ENCODE data around the gene CYP2R1.
"Not testable (repeated sequence)": the region's sequence is repeated elsewhere in the genome, so short reads cannot be mapped to it uniquely, and the experiment has no call there.

CYP2R1 gene

DNA sequence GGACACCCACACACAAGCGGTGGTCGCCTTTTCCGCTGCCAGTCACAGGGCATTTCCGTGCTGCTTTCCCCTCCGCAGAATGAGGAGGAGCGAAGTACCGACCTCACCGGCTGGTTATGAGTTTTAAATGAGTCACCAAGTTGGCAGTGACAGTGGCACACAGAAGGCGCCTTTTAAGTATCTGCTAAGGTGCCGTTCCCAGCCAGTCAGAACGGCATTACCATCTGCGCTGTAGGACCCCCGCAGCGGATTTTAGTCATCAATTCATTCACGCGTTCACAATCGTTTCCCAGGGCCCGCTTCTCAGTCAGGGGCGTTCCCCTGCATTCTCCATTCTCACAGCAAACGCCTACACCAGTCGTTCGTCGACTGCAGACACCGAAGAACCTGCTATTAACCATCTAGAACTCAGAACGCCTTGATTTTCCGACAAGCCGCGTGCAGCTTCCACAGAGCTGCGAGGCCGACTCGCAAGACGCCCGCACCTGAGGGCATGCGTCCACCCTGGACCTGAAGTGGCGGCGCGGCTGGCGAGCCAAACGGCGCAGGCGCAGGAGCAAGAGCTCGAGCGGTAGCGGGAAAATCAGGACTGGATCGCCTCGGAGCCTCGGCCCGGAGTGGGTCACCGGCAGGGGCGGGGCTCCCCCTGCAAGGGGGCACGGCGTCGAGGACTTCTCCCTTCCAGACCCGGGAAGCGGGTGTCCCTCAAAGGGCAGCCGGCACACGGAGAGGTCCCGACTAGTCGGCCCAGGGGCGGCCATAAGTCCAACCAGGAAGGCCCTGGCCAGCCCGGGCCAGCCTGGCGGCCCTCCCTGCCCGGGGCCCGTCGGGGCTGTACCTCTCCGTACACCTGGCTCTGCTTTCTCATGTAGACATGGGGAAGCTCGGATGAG lies 642 bp downstream of the CYP2R1 start:
- peak; percentile 62 for DNase-seq (ENCODE audit: low spot score)

DNA sequence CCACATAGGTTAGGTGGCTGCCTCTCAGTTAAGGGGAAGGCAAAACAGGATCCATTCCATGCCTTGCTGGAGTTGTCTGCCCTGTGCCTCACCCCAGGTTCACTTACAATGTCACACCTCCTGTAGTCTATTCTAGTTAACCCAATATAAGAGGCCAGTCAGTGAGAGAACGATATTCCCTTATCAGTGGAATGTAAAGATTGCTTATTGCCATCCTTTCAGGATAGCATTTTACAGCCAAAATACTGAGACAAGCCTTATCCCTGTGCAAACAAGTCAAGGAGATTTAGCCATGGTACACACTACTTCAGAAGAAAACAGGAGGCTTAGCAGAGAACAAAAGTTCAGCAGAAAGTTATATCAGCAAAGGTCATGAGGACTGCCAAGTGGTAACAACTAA lies 5.5 kb downstream of the CYP2R1 start:
- DNase-seq (ENCODE audit: low spot score): peak; percentile 36

DNA sequence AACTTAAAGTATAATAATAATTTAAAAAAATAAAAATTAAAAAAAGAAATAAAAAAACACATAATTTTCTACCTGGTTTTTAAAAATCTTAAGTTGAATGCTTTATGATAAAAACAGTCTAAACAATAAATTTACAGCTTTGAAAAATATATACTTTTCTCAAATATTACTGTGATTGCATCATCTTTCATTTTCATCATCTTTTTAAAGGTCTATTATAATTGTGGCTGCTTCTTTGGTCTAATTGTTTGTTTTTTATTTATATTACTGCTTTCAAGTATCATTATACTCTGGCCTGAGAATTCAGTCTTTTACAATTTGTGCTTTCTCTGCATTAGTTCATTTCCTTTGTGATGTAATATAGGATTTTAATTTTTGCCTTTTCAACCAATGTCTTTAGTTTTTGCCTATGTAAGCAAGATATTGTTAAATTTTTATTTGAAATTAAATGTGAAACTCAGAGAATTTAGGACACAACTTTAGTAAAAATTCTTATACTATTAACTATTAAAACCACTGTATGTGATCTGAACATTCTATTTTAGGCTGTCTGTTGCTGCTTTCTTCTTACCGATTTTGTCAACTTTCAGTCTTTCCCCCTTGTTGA lies 7.3 kb downstream of the CYP2R1 start:
- no peak for DNase-seq (ENCODE audit: low spot score)

DNA sequence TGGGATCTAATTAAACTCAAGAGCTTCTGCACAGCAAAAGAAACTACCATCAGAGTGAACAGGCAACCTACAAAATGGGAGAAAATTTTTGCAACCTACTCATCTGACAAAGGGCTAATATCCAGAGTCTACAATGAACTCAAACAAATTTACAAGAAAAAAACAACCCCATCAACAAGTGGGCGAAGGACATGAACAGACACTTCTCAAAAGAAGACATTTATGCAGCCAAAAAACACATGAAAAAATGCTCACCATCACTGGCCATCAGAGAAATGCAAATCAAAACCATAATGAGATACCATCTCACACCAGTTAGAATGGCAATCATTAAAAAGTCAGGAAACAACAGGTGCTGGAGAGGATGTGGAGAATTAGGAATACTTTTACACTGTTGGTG lies 8.3 kb downstream of the CYP2R1 start:
- not testable (repeated sequence) for DNase-seq (ENCODE audit: low spot score)

DNA sequence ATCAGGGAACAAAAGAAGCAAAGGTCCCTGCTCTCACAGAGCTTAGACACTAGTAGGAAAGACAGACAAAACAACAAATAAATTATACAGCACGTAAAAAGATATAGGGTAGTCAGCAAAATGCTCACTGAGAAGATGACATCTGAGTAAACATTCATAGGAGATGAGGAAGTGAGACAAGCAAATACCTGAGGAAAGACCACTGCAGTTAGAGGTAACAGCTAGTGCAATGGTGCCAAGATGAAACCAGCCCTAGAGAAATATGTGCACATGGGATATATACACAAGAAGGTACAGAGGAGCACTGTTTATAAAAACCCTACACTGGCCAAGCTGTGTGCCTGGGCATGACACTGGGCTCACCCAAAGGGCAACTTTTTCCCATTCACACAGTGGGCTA lies 9.8 kb downstream of the CYP2R1 start:
- DNase-seq (ENCODE audit: low spot score): no peak

DNA sequence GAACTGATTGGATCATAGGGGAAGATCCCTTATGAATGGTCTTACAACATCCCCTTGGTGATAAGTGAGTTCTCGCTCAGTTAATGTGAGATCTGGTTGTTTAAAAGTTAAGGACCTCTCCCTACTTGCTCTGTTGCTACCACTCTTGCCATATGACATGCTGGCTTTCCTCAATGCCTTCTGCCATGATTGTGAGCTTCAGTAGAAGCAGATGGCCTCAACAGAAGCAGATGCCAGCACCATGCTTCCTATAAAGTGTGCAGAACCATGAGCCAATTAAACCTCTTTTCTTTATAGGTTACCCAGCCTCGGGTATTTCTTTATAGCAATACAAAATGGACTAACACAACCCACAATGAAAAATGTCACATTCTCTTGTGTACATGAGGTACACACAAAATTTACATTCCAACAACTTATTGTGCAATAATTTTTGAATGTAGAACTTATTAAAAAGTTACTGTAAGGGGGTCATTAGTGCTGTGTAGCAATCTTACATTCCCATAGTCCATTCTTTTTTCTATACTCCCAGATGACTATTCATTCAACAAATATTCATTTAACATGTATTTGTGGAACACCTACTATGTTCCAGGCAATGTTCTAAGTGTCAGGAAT lies 10.3 kb downstream of the CYP2R1 start:
- DNase-seq (ENCODE audit: low spot score): no peak

DNA sequence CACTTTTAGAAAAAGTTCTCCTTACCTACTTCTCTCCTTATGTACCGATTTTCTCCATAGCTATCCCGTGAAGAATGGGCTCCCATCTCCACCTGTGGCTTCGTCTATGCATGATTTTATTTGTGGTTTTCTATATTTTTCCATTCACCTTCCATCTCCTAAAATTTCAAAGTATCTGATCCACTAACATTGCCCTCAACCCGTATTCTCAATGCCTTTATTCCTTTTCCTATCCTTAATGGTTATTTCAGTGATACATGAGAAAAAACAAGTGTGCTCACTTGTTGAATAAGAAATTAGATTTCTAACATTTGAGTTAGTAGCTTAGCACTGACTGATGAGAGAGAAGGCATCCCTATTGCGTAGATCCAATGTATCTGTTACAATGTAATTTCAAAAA lies 16.9 kb downstream of the CYP2R1 start:
- no peak for DNase-seq (ENCODE audit: low spot score)

DNA sequence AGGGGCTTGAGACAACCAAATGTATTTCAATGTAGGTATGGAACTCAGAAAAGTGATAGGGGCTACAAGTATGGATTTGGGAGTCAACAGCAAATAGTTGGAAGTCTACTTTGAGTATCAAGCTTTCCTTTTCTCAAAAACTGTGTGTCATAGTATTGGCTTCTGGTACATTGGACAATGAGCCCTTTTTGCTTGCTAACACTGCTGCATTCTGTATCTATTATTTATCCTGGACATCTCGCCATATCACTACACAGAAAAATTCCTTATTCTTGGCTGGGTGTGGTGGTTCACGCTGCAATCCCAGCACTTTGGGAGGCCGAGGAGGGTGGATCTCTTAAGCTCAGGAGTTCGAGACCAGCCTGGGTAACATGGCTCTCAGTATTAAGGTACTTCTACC lies 18.4 kb downstream of the CYP2R1 start:
- no peak for DNase-seq (ENCODE audit: low spot score)

DNA sequence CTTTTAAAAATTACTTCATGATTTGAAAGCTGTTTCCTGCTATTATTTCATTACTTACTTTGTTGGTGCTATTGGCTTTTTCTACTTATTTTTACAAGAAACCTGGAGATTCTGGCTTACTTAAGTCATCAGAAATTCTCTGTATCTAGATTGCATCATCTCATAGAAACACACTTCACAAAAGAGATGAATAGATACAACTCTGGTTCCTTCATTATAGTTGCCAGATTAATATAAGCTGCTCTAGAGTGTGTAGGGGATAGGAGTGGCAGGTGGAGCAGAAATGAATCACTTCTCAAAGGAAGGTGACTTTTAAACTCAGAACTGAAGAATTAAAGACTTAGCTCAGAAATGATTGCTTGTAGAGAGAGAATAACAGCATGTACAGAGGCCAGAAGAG lies 20.0 kb downstream of the CYP2R1 start:
- DNase-seq (ENCODE audit: low spot score): no peak

DNA sequence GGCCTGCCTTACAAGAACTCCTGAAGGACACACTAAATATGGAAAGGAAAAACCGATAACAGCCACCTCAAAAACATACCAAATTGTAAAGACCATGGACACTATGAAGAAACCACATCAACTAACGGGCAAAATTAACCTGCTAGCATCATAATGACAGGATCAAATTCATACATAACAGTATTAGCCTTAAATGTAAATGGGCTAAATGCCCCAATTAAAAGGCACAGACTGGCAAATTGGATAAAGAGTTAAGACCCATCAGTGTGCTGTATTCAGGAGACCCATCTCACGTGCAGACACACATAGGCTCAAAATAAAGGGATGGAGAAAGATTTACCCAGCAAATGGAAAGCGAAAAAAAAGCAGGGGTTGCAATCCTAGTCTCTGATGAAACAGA lies 28.3 kb downstream of the CYP2R1 start:
- DNase-seq (ENCODE audit: low spot score): not testable (repeated sequence)

DNA sequence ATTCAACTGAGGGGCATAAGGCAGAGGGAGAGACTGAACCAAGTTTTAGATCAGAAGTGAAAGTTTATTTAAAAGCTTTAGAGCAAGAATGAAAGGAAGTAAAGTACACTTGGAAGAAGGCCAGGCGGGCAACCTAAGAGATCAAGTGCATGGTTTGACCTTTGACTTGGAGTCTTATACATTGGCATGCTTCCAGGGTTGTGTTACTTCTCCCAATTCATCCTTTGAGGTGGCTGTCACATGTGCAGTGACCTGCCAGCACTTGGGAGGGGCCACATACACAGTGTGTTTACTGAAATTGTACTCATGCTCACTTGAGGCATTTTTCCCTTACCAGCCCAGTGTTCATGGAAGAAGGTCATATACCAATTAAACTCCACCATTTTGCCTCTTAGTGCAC lies 30.4 kb downstream of the CYP2R1 start:
- DNase-seq (ENCODE audit: low spot score): no peak

DNA sequence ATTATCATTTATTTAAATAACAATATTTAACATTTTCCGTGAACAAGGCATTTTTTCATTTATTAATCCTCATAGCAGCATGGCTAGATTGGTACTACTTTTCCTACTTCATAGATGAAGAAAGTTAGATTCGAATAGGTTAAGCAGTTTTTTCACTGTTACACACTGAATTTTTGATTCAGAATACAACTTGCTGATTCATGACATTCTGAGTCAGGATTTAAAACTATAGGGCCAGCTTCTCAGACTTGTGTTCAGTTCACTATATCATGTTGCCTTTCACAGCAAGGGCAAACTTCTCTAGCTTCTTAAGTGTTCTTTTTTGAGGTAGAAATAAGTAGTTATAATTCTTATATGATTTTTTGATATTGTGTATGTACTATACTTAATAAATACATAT lies 31.5 kb downstream of the CYP2R1 start:
- no peak for DNase-seq (ENCODE audit: low spot score)

DNA sequence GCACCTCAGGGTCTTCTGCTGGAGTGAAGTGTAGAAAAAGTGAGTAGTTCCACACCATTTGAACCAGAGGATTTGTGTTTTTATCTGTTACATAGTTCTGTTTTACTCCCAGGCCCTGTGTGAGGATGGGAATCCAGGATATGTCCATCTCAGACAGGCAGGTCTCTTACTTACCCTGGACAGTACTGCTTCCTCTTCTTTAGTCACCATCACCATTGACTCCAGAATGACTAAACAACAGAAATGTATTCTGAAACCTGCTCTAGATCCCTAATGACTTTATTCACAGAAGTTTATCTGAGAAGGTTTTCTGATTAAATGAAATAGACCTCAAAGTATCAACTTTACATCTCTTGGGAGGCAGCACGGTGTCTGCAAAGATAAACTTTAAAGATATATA lies 33.6 kb downstream of the CYP2R1 start:
- DNase-seq (ENCODE audit: low spot score): no peak

DNA sequence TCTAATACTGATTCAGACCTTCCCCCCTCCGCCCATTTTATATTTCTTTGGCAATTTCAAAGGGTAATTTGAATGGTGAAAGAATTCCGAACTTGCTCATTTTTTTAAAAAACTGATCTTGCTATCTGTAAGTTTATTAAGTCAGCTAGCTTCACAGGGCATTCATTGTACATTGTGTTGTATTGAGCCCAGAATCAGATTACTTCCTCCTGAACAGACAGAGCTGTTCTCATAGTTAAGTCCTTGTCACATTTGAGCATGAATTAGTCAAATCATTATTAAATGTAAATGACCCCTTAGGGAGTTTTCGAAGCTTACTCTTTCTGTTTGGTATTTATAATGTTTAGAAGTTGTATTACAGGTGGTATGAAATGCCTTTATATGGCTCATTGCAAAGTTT lies 34.4 kb downstream of the CYP2R1 start:
- DNase-seq (ENCODE audit: low spot score): no peak

DNA sequence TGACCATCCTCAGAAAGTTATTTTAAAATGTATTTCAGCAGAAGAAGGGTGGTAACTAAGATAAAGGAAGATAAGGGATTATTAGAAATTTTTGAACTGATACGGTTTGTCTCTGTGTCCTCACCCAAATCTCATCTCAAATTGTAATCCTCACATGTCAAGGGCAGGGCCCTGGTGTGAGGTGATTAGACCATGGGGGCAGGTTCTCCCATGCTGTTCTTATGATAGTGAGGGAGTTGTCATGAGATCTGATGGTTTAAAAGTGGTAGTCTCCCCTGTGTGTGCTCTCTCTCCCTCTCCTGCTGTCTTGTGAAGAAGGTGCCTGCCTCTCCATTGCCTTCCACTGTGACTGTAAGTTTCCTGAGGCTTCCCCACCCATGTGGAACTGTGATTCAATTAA lies 36.1 kb downstream of the CYP2R1 start:
- DNase-seq (ENCODE audit: low spot score): no peak

DNA sequence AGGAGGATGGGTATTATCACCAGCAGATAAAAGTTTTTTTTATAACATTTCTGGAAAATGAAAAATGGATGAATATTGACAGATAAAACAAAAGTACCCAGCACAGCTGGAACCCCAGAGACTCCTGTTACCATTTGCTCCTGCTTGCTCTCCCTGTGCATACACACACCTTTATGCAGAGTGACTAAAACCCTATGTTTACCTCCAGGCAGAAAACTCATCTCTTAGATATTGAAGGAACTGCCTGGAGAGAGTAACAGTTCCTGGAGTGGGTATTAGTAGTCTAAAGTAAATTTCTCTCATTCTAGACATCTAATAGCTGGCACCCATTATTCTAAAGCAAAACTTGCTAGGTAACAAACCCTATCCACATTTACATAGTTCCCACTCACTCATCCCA lies 38.0 kb downstream of the CYP2R1 start:
- DNase-seq (ENCODE audit: low spot score): no peak

DNA sequence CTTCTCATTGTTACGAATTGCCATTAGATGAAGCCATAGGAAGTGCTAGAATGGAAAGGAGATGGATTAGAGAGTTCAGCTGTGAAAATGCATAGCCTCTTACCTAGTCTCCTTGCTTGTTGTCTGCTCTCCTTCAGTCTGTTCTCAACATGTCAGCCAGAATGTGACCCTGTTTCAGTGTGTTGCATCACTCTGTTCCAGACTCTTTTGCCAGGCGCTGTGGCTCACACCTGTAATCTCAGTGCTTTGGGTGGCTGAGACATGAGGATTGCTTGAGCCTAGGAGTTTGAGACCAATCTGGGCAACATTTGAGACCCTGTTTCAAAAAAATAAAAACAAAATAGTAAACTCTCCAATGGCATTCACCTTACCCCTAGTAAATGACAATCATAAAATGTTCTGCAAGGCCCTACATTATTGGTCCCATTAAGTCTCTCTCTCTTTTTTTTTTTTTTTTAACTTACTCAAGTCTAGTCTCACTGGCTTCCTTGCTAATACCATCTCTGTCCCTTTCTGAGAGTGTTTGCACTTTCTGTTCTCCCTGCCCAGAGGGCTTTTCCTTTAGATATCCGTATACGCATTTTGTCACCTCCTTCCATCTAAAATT lies 39.4 kb downstream of the CYP2R1 start:
- DNase-seq (ENCODE audit: low spot score): no peak

DNA sequence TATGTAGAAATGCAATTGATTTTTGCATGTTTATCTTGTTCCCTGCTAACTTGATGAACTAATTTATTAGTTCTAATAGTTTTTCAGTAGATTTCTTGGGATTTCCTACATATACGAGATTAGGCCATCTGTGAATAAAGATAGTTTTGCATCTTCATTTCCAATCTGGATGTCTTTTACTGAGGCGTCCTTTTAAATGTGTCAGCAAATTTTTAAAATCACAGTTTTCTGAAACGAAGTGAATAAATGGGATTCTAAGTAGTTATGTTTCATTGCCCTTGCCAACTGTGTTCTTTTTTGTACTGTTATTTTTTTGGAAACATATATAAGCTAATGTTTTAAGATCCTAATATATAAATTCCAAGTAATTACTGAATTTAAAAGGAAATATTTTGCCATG lies 50.0 kb downstream of the CYP2R1 start:
- no peak for DNase-seq (ENCODE audit: low spot score)

DNA sequence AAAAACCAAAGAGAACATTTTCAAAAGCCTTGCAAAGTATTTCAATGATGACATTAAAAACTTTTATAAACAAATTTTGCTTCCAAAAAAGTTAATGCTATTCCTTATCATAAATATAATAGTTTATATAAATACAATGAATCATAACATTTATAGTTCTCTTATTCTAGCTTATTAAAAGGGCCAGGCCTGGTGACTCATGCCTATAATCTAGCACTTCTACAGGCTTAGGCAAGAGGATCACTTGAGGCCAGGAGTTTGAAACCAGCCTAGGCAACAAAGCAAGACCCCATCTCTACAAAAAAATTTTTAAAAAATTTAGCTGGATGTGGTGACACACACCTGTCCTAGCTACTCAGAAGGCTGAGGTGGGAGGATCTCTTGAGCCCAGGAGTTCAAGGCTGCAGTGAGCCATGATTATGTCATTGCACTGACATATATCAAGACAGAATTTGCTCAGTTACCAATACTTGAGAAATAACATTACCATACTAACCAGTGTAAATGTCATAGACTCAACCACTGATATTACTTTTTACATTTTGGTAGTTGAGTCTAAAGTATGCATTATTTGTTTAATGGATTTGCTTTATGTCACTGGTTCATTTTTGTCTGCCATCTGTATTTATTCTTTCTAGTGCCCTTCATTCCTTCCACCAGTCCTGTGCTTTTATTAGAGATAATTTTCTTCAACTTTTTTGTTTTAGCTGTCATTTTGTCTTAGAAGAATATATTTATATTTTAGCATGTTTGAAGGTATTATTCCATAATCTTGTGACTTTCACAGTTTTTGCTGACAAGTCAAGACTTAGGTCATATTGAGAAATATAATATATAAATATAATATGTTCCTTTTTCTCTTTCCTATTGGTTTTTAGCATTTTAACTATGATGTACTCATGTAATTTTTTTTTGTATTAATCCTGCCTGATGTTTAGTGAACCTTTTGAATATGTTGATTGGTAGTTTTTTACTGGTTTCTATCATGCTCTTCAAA lies 56.2 kb downstream of the CYP2R1 start:
- DNase-seq (ENCODE audit: low spot score): no peak
